GM12891 (cell line): ENCODE measurements around the gene DEUP1.

Experiments used
- PAX5 ChIP-seq: IDR thresholded peaks from 2 replicates; pipeline ENCODE4 v1.6.1; 2011; ENCODE audit warnings: low read length, moderate library complexity, mild to moderate bottlenecking; ENCODE audit not compliant: insufficient read depth, severe bottlenecking
- POLR2A ChIP-seq: IDR thresholded peaks from 2 replicates; pipeline ENCODE4 v1.6.1; 2011; ENCODE audit warnings: low read depth, low read length, control low read depth
- POLR2AphosphoS5 ChIP-seq: IDR thresholded peaks from 2 replicates; pipeline ENCODE4 v1.6.1; 2011; ENCODE audit warnings: low read depth, low read length, control low read depth
- POU2F2 ChIP-seq: IDR thresholded peaks from 2 replicates; pipeline ENCODE4 v1.6.1; 2011; ENCODE audit warnings: low read depth, mild to moderate bottlenecking, control low read depth, low read length, moderate library complexity
- SPI1 ChIP-seq: IDR thresholded peaks from 2 replicates; pipeline ENCODE4 v1.6.1; 2011; ENCODE audit warnings: low read depth, low read length, control low read depth
- TAF1 ChIP-seq: IDR thresholded peaks from 2 replicates; pipeline ENCODE4 v1.6.1; 2011; ENCODE audit warnings: low read depth, low read length, control low read depth

DNA sequence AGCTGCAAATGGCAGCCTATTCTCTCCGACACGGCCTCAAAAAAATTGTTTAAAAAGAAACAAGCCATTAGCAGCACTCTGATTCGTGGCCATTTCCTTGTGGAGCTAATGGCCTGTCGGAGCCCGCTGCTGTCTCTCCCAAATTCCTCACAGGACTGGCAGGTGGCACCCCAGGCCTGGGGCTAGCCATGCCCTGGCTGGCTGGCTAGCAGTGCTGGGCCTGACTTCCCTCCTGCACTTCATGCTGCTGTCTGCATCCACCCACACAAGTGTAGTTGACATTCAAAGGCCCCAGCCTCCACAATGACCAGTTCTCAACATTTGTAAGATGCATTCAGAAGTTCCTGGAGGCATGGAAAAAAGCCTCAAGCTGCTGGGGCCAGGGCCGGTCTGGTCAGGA, 151.2 kb downstream of the DEUP1 start:
- TF ChIP-seq POLR2A, result no peak
- TF ChIP-seq POLR2AphosphoS5, result no peak
- TF ChIP-seq POU2F2, result no peak
- no peak for TF ChIP-seq TAF1
- no peak for TF ChIP-seq SPI1
- TF ChIP-seq PAX5, result no peak
